Lung microvascular endothelial cell (primary cell): ENCODE measurements around the gene NAA35. TPM values are rescaled to one million over a fixed set of nuclear protein-coding genes. Genes with fewer than 3 reads are reported as not detected.
"Not testable (repeated sequence)": the region's sequence is repeated elsewhere in the genome, so short reads cannot be mapped to it uniquely, and the experiment has no call there.

Experiments used
- DNase-seq, 2 donors: peaks; one replicate each; pipeline versions ENCODE4 v3.0.0 to v3.0.0-alpha.2; 2010; ENCODE audit warnings: low read depth in 2 of 2
- total RNA-seq: library from RNA; depleted of rRNA; stranded (reverse); fragments of >200 nt; gene quantifications from 2 replicates; pipeline ENCODE4 v1.2.1, GENCODE V29; 2014

Gene NAA35
- 13.3 and 13.5 TPM in 2 replicates for total RNA-seq

- DNase-seq = peak; percentile 98
These were observed at the start of gene NAA35 for GRCh38 chr9:85940832-85941621. Gene NAA35 (plus strand): TSS chr9:85941146. CDS start chr9:85942160, 1,014 bp downstream.

DNA sequence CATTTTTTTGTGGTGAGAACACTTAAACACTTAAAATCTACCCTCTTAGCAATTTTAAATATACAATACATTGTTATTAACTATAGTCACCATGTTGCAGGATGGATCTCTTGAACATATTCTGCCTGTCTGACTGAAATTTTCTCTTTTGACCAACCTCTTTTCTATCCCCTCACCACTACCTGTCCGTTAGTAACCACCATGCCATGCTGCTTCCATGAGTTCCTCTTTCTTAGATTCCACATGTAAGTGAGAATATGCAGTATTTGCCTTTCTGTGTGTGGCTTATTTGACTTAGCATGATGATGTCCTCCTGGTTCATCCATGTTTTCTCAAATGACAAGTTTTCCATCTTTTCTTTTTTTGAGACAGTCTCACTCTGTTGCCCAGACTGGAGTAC is 48.5 kb upstream of the NAA35 start:
- no peak for DNase-seq

- no peak for DNase-seq
These were observed 45.3 kb upstream of the NAA35 start for GRCh38 chr9:85895685-85896084.

DNA sequence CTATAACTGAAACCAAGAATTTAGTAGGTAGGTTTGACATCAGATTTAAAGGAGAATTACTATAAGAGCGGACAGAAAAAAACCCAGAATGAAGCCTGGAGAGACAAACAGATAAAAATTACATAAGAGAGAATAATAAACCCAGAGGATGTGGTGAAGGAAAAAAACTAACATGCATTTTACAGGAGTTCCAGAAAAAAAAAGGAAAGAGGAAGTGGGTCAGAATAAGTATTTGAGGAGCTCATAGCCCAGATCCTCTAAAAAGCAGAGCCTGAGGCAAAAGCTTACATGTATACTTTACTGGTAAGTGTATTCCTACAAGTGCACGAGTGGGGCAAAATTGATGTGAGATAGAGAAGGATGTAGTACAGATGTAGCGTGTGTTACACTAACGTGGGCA is 43.1 kb upstream of the NAA35 start:
- DNase-seq = no peak

DNA sequence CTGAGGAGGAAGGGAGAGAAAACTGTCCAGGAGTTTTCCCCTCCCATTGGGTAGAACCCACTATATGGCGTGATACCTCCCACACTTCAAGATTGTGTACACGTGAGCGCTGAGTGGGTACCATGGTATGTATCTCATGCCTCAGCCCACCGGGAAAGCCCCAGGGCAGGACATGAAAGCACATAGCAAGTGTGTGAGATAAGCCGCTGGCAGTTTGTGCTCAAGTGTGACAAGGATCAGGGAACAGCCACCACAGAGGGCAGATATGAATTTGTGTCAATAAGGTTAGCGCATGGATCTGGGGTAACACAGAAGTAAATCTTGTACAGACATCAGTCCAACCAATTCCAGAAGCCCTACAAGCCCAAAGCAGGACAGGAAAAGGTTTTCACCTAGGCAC is 42.6 kb upstream of the NAA35 start:
- DNase-seq = no peak

GRCh38 chr9:85899388-85899787 is 41.6 kb upstream of the NAA35 start:
- DNase-seq = no peak

DNA sequence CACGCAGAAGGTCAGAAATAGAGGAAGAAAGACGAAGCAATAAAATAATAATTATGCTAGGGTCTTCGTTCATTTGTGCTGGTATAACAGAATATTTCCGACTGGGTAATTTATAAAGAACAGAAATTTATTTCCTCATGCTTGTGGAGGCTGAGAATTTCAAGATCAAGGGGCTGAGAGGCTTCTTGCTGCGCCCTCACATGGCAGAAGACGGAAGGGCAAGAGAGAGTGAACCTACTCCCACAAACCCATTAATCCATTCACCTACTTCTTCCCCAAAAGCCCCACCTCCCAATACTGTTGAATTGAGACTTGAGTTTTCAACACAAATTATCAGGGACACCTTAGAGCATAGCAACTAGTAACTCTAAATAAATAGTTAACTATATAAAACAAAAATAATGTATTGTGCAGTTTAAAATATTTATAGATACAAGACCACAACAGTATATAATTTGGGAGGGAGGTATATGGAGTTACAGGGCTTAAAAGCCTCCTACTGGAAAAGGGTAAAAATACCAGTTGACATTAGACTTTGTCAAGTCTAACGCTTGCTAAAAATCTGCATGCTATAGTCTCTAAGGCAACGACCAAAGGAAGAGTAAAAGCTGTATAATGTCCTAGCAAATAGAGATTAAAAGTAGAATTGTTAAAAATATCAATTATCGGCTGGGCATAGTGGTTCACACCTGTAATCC is 40.3 kb upstream of the NAA35 start:
- DNase-seq = peak; percentile 23 to 55

- no peak for DNase-seq
These were observed 36.0 kb upstream of the NAA35 start for GRCh38 chr9:85904975-85905374.

DNA sequence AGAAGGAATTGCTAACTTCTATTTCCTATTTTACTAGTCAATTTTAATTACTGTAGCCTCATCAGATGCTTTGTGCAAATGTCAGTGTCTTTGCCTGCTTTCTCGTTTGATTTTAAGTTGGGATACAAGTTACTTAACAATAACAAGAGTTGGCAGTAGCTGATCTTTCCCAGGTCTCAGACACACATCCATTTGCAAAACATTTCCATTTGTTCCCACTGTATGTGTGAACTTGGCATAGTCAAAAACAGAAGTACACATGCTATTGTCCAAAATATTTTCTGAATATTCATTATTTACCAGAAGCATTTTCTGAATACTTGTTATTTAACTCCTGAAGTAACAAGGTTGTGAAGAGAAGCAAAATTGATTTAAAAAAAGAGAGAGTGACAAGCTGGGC is 35.0 kb upstream of the NAA35 start:
- no peak for DNase-seq

DNA sequence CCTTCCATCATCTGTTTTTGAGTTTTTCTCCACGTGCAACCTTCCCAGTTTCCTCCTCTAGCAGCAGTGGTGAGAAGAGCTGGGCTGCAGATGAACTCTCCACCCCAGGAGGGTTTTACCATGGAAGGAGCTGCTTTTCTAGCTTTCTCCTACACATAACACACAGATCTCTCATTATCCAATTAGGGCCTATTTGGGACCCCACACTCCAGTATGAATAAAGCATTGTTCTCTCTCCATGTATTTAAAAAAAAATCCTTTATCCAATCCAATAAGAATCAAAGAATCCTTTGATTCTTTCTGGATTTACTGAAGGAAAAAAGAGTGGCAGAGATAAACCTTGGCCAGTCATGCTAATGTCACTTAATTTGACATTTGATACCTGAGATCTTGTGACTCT is 31.6 kb upstream of the NAA35 start:
- DNase-seq = no peak

- no peak for DNase-seq
These were observed 26.8 kb upstream of the NAA35 start for GRCh38 chr9:85914108-85914507.

GRCh38 chr9:85917756-85918155 is 23.2 kb upstream of the NAA35 start:
- DNase-seq = no peak

DNA sequence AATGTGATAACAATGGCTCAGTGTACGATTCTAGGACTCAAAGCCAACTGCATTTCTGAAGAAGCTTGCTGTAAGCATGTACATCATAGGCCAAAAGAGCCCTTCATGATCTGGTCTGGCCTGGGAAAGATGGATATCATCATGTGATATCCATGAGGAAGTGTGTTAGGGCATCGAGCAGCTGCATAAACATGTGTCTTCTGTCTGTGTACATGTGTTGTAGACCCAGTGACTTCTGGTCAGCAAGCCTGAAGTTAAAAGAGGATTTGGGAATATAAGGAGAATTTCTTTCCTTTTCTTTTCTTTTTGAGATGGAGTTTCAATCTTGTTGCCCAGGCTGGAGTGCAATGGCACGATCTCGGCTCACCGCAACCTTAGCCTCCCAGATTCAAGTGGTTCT is 15.5 kb upstream of the NAA35 start:
- no peak for DNase-seq

DNA sequence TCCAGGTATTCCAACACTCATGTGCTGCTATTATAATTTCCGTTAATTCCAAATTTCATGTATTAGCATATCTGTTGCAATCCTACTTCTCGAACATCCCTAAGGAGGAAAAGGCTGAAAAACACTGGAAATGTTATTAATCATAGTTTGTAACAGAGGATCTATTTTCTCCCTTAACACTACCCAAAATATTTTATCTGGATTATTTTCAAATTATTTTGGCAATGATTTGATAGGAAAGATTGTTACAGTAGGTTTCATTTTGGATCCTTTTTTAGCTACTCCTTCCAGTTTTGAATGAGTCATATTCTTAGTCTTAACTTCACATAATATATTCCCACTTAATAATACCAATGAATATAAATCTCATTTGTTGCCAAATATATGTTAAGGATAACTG is 13.9 kb upstream of the NAA35 start:
- no peak for DNase-seq

- no peak for DNase-seq
These were observed 9.5 kb upstream of the NAA35 start for GRCh38 chr9:85931495-85931894.

DNA sequence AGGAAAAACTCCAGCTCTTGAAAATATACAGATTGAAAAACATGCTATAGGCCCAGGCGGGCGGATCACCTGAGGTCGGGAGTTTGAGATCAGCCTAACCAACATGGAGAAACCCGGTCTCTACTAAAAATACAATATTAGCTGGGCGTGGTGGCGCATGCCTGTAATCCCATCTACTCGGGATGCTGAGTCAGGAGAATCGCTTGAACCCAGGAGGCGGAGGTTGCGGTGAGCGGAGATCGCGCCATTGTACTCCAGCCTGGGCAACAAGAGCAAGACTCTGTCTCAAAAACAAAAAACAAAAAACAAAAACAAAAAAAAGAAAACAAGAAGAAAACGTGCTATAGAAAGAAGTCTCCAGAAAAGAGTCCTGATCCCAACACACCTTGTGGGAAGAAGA is 5.0 kb upstream of the NAA35 start:
- not testable (repeated sequence) for DNase-seq

- no peak for DNase-seq
These were observed 593 bp upstream of the NAA35 start for GRCh38 chr9:85940275-85940831.

GRCh38 chr9:85941622-85941940 is 635 bp downstream of the NAA35 start:
- no peak for DNase-seq

GRCh38 chr9:85941966-85942912 is 1.3 kb downstream of the NAA35 start:
- peak in 1 of 2 donors; percentile 4 for DNase-seq

GRCh38 chr9:85942913-85943709 is 2.2 kb downstream of the NAA35 start:
- DNase-seq = no peak
